B cell (primary cell): Measurements from ENCODE around the gene GYPC.

Experiments
- EZH2 ChIP-seq: IDR thresholded peaks from 2 replicates; pipeline ENCODE4 v1.6.1; 2012; ENCODE audit warnings: borderline replicate concordance, low read depth, mild to moderate bottlenecking, moderate library complexity, low read length; ENCODE audit not compliant: insufficient read depth, poor library complexity, severe bottlenecking
- TF ChIP-seq, protein P1 (sequence below): fragments of 200-600 bp; IDR thresholded peaks from one replicate; pipeline ENCODE4 v1.8.0; 2022; ENCODE audit warnings: antibody characterized with exemption, mild to moderate bottlenecking

DNA sequence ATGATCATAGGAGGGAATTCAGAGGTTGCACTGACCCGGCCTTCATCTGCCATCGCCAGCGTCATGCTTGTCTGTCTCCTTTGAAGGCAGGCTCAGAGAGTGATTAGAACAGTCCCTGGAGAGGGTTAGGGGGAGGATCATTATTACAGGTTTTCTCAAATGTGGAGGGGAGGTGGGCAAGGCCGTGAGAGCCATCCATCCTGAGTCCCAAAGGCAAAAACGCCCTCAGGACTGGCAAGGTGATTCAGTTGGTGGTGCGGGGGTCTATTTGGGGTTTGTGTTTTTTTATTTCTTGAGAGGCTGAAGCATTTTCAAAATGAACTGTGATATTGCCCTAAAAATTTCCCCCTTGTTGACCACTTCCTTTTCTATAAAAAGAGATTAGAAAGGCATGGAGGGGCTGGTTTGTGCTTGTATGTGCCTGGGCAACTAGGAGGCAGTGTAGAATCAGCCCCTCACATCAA lies 39.3 kb upstream of the GYPC start:
- TF ChIP-seq, protein P1, sequence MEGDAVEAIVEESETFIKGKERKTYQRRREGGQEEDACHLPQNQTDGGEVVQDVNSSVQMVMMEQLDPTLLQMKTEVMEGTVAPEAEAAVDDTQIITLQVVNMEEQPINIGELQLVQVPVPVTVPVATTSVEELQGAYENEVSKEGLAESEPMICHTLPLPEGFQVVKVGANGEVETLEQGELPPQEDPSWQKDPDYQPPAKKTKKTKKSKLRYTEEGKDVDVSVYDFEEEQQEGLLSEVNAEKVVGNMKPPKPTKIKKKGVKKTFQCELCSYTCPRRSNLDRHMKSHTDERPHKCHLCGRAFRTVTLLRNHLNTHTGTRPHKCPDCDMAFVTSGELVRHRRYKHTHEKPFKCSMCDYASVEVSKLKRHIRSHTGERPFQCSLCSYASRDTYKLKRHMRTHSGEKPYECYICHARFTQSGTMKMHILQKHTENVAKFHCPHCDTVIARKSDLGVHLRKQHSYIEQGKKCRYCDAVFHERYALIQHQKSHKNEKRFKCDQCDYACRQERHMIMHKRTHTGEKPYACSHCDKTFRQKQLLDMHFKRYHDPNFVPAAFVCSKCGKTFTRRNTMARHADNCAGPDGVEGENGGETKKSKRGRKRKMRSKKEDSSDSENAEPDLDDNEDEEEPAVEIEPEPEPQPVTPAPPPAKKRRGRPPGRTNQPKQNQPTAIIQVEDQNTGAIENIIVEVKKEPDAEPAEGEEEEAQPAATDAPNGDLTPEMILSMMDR = no peak
- TF ChIP-seq EZH2 = no peak
